ENCODE data around the gene HMCN2.

DNA sequence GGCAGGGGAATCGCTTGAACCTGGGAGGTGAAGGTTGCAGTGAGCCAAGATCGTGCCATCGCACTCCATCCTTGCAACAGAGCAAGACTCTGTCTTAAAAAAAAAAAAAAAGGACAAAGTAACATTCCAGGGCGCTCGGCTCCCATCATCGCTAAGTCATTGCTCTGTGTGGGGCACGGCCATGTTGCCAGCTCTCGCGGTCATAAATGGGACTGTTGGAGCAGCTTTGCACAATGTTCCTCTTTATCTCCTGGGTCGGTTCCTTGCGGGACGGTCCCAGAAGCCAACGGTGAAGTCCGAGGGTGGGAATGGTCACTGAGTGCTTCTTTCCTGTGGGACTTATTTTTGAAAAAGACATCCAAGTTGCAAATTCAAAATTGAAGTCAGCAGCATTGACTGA lies 65.5 kb downstream of the HMCN2 start:
- TF ChIP-seq, protein P1, sequence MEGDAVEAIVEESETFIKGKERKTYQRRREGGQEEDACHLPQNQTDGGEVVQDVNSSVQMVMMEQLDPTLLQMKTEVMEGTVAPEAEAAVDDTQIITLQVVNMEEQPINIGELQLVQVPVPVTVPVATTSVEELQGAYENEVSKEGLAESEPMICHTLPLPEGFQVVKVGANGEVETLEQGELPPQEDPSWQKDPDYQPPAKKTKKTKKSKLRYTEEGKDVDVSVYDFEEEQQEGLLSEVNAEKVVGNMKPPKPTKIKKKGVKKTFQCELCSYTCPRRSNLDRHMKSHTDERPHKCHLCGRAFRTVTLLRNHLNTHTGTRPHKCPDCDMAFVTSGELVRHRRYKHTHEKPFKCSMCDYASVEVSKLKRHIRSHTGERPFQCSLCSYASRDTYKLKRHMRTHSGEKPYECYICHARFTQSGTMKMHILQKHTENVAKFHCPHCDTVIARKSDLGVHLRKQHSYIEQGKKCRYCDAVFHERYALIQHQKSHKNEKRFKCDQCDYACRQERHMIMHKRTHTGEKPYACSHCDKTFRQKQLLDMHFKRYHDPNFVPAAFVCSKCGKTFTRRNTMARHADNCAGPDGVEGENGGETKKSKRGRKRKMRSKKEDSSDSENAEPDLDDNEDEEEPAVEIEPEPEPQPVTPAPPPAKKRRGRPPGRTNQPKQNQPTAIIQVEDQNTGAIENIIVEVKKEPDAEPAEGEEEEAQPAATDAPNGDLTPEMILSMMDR (IDR thresholded peaks at IDR 0.05): no peak
- TF ChIP-seq EZH2 (IDR thresholded peaks at IDR 0.05; ENCODE audit: borderline replicate concordance, insufficient read depth, low read depth, low read length, poor library complexity, severe bottlenecking): no peak
